CD4-positive, alpha-beta memory T cell (primary cell): ENCODE results near the gene MED27. TPM values are rescaled to one million over a fixed set of nuclear protein-coding genes. Genes with fewer than 3 reads are reported as not detected.

ENCODE experiments used
- CTCF ChIA-PET: fragments of 350-600 bp; sonication (Branson Sonifier 250); formaldehyde crosslinking; loops from one replicate; lab custom pipeline; 2021; ENCODE audit warnings: inconsistent platforms; ENCODE audit not compliant: partially characterized antibody; lab: Charles Lee
- POLR2A ChIA-PET: fragments of 350-600 bp; sonication (Branson Sonifier 250); formaldehyde crosslinking; loops from one replicate; lab custom pipeline; 2021; ENCODE audit not compliant: partially characterized antibody; lab: Charles Lee
- DNase-seq, 5 donors: peaks; one replicate each; pipeline versions ENCODE4 v3.0.0 to v3.0.0-alpha.2; 2020 to 2022; ENCODE audit warnings: mixed read lengths in 1 of 5
- H3K27ac ChIP-seq: one replicate; pipeline ENCODE4 v1.7.0; 2013; ENCODE audit warnings: low read depth, low read length
- H3K27me3 ChIP-seq: 2 replicates; pipeline ENCODE4 v1.7.0; 2013; ENCODE audit warnings: mild to moderate bottlenecking, low read length, moderate library complexity; ENCODE audit not compliant: insufficient read depth
- H3K36me3 ChIP-seq: 2 replicates; pipeline ENCODE4 v1.7.0; 2013; ENCODE audit warnings: mild to moderate bottlenecking, low read length, moderate library complexity; ENCODE audit not compliant: insufficient read depth
- H3K4me1 ChIP-seq: 2 replicates; pipeline ENCODE4 v1.7.0; 2013; ENCODE audit warnings: mild to moderate bottlenecking, low read length, moderate library complexity; ENCODE audit not compliant: insufficient read depth
- H3K4me3 ChIP-seq, 2 donors: one replicate each; pipeline ENCODE4 v1.7.0; 2013; ENCODE audit warnings: low read length in 2 of 2, mild to moderate bottlenecking in 1 of 2
- H3K9me3 ChIP-seq, 2 donors: one replicate each; pipeline ENCODE4 v1.7.0; 2013; ENCODE audit warnings: low read length in 2 of 2, control low read depth in 1 of 2; ENCODE audit not compliant: control insufficient read depth in 1 of 2
- H3K27ac Mint-ChIP-seq, 7 donors: one replicate each; pipeline ENCODE4 v1.8.0; 2020 to 2021; ENCODE audit warnings: mixed read lengths in 7 of 7, mild to moderate bottlenecking in 6 of 7, inconsistent platforms in 3 of 7, moderate library complexity in 3 of 7
- H3K27me3 Mint-ChIP-seq, 2 donors: one replicate each; pipeline ENCODE4 v1.8.0; 2020 to 2021; ENCODE audit warnings: mixed read lengths in 2 of 2
- H3K36me3 Mint-ChIP-seq, 2 donors: one replicate each; pipeline ENCODE4 v1.8.0; 2020 to 2021; ENCODE audit warnings: mixed read lengths in 2 of 2, inconsistent platforms in 1 of 2, mild to moderate bottlenecking in 1 of 2
- H3K4me1 Mint-ChIP-seq, 4 donors: one replicate each; pipeline ENCODE4 v1.8.0; 2020 to 2021; ENCODE audit warnings: mixed read lengths in 4 of 4, mild to moderate bottlenecking in 1 of 4
- H3K4me3 Mint-ChIP-seq, 8 donors: one replicate each; pipeline ENCODE4 v1.8.0; 2020 to 2021; ENCODE audit warnings: mixed read lengths in 8 of 8, mild to moderate bottlenecking in 7 of 8, moderate library complexity in 6 of 8, inconsistent platforms in 3 of 8
- H3K9me3 Mint-ChIP-seq, 8 donors: one replicate each; pipeline ENCODE4 v1.8.0; 2020 to 2021; ENCODE audit warnings: mixed read lengths in 8 of 8, mild to moderate bottlenecking in 5 of 8, inconsistent platforms in 3 of 8, moderate library complexity in 1 of 8
- intact Hi-C: fragments of 100-400 bp; cut with micrococcal nuclease; formaldehyde crosslinking; loops from one replicate; pipeline ENCODE4 v1.15.1; 2023
- polyA plus RNA-seq, 2 donors: library from polyadenylated mRNA; unstranded; fragments of 300-500 nt; fragmentation: Illumina TruSeq; gene quantifications; one replicate each; pipeline ENCODE4 v1.2.3, GENCODE V29; 2021
- total RNA-seq, 2 experiments: library from RNA; stranded (reverse); gene quantifications; one replicate each; pipeline ENCODE4 v1.2.3, GENCODE V29; 2021

MED27 gene
- total and polyA plus RNA-seq, 4 experiments from 2014 or later, result 15.6 to 57.7 (median 29.3) TPM

- Mint-ChIP-seq H3K9me3 (no peaks in the 10 kb centered on the region), H3K36me3 (peaks cover 12 to 31% of the 10 kb centered on the region in 2 donors), H3K27ac (no peak overlapping the region), H3K4me3 (peak overlapping the region in 1 of 8 donors; percentile 38), H3K27me3 (no peaks in the 10 kb centered on the region), H3K4me1 (peaks cover 0 to 2% (median under 1%) of the 10 kb centered on the region in 4 donors)
- Histone ChIP-seq H3K4me3 (no peak overlapping the region), H3K27ac (no peak overlapping the region), H3K36me3 (no peaks in the 10 kb centered on the region), H3K4me1 (no peaks in the 10 kb centered on the region), H3K27me3 (no peaks in the 10 kb centered on the region), H3K9me3 (no peaks in the 10 kb centered on the region)
- POLR2A ChIA-PET, result no interaction called here
- DNase-seq, result no peak
- intact Hi-C loops, result no loop called here
- CTCF ChIA-PET, result no interaction called here
Observed at GRCh38 chr9:131946180-131946579, 133.5 kb downstream of the MED27 start.

DNA sequence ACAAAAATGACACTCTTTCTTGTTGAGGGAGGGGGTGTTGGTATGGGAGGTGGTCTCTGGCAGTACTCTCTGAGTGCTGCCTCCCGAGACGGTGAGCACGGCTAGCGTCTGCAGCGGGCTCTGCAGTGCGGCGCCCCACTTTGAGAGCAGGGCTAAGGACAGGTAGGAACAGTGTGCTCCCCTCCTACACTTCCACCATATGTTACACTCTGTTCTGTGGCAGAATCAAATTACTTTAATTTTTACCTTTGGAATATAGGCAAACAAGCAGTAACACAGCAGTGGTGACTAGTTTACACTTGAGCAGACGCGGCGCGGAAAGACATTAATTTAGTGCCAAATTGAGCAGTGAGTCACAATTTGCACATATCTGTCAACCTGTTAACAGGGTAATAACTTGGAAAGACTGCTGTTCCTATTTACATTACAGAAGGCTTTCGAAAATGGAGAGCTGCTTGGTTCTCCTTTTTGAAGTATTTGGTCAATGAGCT, 136.3 kb downstream of the MED27 start:
- H3K4me3 ChIP-seq, result no peak overlapping the region
- no peak overlapping the region for H3K4me3 Mint-ChIP-seq
- H3K36me3 ChIP-seq, result no peaks in the 10 kb centered on the region
- POLR2A ChIA-PET, result no interaction called here
- no peaks in the 10 kb centered on the region for H3K27me3 Mint-ChIP-seq
- no peaks in the 10 kb centered on the region for H3K27me3 ChIP-seq
- H3K4me1 ChIP-seq, result no peaks in the 10 kb centered on the region
- H3K4me1 Mint-ChIP-seq, result peaks cover 0 to 1% (median 0%) of the 10 kb centered on the region in 4 donors
- no peaks in the 10 kb centered on the region for H3K9me3 Mint-ChIP-seq
- no peak for DNase-seq
- no peak overlapping the region for H3K27ac ChIP-seq
- intact Hi-C loops, result no loop called here
- CTCF ChIA-PET, result no interaction called here
- H3K9me3 ChIP-seq, result no peaks in the 10 kb centered on the region
- peaks cover 15 to 20% of the 10 kb centered on the region in 2 donors for H3K36me3 Mint-ChIP-seq
- H3K27ac Mint-ChIP-seq, result no peak overlapping the region

GRCh38 chr9:131942146-131942720, 137.4 kb downstream of the MED27 start:
- no peak overlapping the region for H3K27ac ChIP-seq
- ChIA-PET CTCF (interaction anchor here (0.5 kb wide), 1 partner anchor 1392 kb away, joined by 3 read pairs; no protein-coding TSS in a partner anchor), POLR2A (interaction anchor here (0.7 kb wide), 1 partner anchor 12 kb away, joined by 3 read pairs; no protein-coding TSS in a partner anchor)
- H3K9me3 ChIP-seq, result no peaks in the 10 kb centered on the region
- no peak overlapping the region for H3K4me3 Mint-ChIP-seq
- H3K36me3 Mint-ChIP-seq, result peaks cover 25 to 32% of the 10 kb centered on the region in 2 donors
- H3K4me3 ChIP-seq, result no peak overlapping the region
- H3K4me1 Mint-ChIP-seq, result peaks cover 0 to 1% (median 0%) of the 10 kb centered on the region in 4 donors
- H3K36me3 ChIP-seq, result no peaks in the 10 kb centered on the region
- H3K4me1 ChIP-seq, result no peaks in the 10 kb centered on the region
- no peaks in the 10 kb centered on the region for H3K9me3 Mint-ChIP-seq
- DNase-seq, result no peak
- H3K27me3 ChIP-seq, result no peaks in the 10 kb centered on the region
- intact Hi-C loops, result no loop called here
- peak overlapping the region in 1 of 7 donors; percentile 49 for H3K27ac Mint-ChIP-seq
- H3K27me3 Mint-ChIP-seq, result no peaks in the 10 kb centered on the region

DNA sequence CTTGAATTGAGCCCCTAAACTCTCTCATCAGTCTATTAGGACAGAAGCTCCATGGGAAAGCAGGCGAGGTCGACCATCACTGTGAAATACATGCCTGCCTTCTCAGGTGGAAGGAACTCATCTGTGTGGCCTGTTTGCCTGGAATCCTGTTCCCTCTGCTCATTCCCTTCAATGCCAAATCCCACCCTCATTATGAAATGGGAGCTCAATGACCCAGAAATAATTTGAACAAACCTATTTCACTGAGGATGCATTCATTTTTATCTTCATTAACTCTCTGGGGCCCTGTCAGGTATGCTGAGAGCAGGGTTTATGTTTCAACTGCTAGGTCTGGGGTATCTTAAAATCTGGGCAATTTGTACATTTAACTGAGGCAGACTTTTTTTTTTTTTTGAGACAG, 142.2 kb downstream of the MED27 start:
- Histone ChIP-seq H3K27me3 (no peaks in the 10 kb centered on the region), H3K27ac (no peak overlapping the region), H3K36me3 (no peaks in the 10 kb centered on the region), H3K9me3 (no peaks in the 10 kb centered on the region), H3K4me1 (no peaks in the 10 kb centered on the region), H3K4me3 (no peak overlapping the region)
- Mint-ChIP-seq H3K27me3 (no peaks in the 10 kb centered on the region), H3K9me3 (peaks cover 0 to 3% (median 0%) of the 10 kb centered on the region in 8 donors), H3K36me3 (peaks cover 46 to 50% of the 10 kb centered on the region in 2 donors), H3K4me1 (peaks cover 0 to 3% (median under 1%) of the 10 kb centered on the region in 4 donors), H3K4me3 (no peak overlapping the region), H3K27ac (no peak overlapping the region)
- intact Hi-C loops, result no loop called here
- CTCF ChIA-PET, result no interaction called here
- no peak for DNase-seq
- POLR2A ChIA-PET, result no interaction called here

DNA sequence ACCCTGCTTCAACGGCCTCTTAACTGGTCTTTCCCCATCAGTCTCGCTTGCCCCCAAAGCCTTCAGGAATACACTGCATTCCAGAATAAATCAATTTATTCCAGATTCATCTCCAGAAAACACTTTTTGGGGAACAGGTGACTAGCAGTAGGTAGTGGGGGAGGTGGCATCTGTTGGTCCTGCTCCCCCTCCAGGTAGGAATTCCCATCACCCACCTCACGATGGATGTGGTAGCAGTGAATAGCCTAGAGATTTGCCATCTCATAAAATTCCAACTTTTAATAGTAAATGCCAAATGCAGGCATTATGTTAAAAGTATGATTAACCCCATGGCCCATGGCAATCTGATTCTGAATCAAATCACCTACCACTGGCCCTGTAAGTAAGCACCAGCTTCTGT, 142.7 kb downstream of the MED27 start:
- Histone ChIP-seq H3K27me3 (no peaks in the 10 kb centered on the region), H3K4me3 (no peak overlapping the region), H3K9me3 (no peaks in the 10 kb centered on the region), H3K27ac (no peak overlapping the region), H3K36me3 (no peaks in the 10 kb centered on the region), H3K4me1 (no peaks in the 10 kb centered on the region)
- peaks cover 0 to 3% (median 0%) of the 10 kb centered on the region in 8 donors for H3K9me3 Mint-ChIP-seq
- POLR2A ChIA-PET, result no interaction called here
- peaks cover 0 to 4% (median 0%) of the 10 kb centered on the region in 4 donors for H3K4me1 Mint-ChIP-seq
- H3K4me3 Mint-ChIP-seq, result no peak overlapping the region
- no peaks in the 10 kb centered on the region for H3K27me3 Mint-ChIP-seq
- CTCF ChIA-PET, result no interaction called here
- no peak for DNase-seq
- peaks cover 45 to 50% of the 10 kb centered on the region in 2 donors for H3K36me3 Mint-ChIP-seq
- intact Hi-C loops, result no loop called here
- H3K27ac Mint-ChIP-seq, result no peak overlapping the region

GRCh38 chr9:131934673-131935072, 145.0 kb downstream of the MED27 start:
- ChIA-PET CTCF (no interaction called here), POLR2A (no interaction called here)
- no peaks in the 10 kb centered on the region for H3K36me3 ChIP-seq
- Mint-ChIP-seq H3K4me3 (no peak overlapping the region), H3K36me3 (peaks cover 43 to 57% of the 10 kb centered on the region in 2 donors), H3K4me1 (peaks cover 0 to 4% (median 1%) of the 10 kb centered on the region in 4 donors), H3K27me3 (no peaks in the 10 kb centered on the region), H3K9me3 (peaks cover 0 to 3% (median 0%) of the 10 kb centered on the region in 8 donors), H3K27ac (no peak overlapping the region)
- H3K27ac ChIP-seq, result no peak overlapping the region
- H3K4me3 ChIP-seq, result no peak overlapping the region
- DNase-seq, result no peak
- intact Hi-C loops, result no loop called here
- H3K9me3 ChIP-seq, result no peaks in the 10 kb centered on the region
- H3K4me1 ChIP-seq, result no peaks in the 10 kb centered on the region
- no peaks in the 10 kb centered on the region for H3K27me3 ChIP-seq

DNA sequence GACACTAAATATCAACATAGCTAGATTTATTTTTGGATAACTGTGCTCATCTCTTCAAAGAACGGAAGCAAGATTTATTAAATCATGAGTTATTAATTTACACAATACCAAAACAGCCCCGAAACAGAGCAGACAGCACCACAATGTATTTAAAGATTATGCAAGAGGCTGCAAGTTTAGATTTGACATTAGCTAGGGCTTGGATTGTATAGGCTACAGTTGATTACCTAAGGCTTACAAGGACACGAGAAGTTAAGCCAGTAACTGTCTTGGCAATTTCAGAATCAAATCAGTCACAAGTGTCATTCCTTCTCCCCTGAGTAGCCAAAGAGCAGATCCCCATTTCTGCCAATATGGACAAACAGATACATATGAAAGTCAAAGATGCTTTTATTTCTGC, 152.6 kb downstream of the MED27 start:
- no peak for DNase-seq
- ChIA-PET POLR2A (no interaction called here), CTCF (no interaction called here)
- Histone ChIP-seq H3K4me3 (no peak overlapping the region), H3K27ac (no peak overlapping the region), H3K4me1 (no peaks in the 10 kb centered on the region), H3K36me3 (no peaks in the 10 kb centered on the region), H3K9me3 (no peaks in the 10 kb centered on the region), H3K27me3 (no peaks in the 10 kb centered on the region)
- no peak overlapping the region for H3K4me3 Mint-ChIP-seq
- intact Hi-C loops, result no loop called here
- H3K36me3 Mint-ChIP-seq, result peaks cover 11 to 23% of the 10 kb centered on the region in 2 donors
- peaks cover 0 to 2% (median 0%) of the 10 kb centered on the region in 4 donors for H3K4me1 Mint-ChIP-seq
- no peaks in the 10 kb centered on the region for H3K27me3 Mint-ChIP-seq
- H3K9me3 Mint-ChIP-seq, result peaks cover 0 to 4% (median 0%) of the 10 kb centered on the region in 8 donors
- H3K27ac Mint-ChIP-seq, result no peak overlapping the region
